ENCODE results near the gene PTK7. TPM values are rescaled to one million over a fixed set of nuclear protein-coding genes. Genes with fewer than 3 reads are reported as not detected.

The PTK7 gene
- total and polyA plus RNA-seq, 2 of the 8 experiments (the other 6 are each of a cell fraction or from before 2014, with no cell fraction given): 110 to 138 TPM

DNA sequence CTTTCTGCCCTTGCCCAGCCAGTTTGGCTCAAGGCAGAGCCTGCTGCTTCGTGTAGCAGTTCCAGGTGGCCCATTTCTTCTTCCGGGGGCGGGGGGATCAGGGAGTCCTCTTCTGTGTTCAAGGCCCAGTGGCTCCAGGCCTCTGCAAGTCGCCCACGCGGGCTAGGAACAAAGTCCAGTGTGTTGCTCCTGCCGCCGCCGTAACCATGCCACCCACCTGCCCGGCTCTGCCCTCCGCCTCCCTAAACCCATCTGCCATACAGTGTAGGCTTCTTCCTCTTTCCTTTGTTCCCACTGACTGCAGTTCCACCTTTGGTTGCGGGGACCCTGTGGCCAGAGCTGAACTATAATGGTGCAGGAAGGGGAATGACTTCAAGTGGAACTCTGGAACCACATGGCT lies 51.1 kb downstream of the PTK7 start:
- H3K18ac ChIP-seq (ENCODE audit: extremely low read depth, low read length): no peak overlapping the region
- no peaks in the 10 kb centered on the region for H3K27me3 ChIP-seq (replicated peaks in 1 of 4; ENCODE audit: control insufficient read depth in 3 of 4, extremely low read depth in 1 of 4, insufficient read depth in 3 of 4, low read length in 3 of 4)
- no peak overlapping the region for H3K4ac ChIP-seq (replicated peaks; ENCODE audit: insufficient read length, low read depth, low read length)
- H2BK12ac ChIP-seq (ENCODE audit: low read depth, low read length): no peak overlapping the region
- H3K4me1 ChIP-seq (replicated peaks in 1 of 4; ENCODE audit: control insufficient read depth in 3 of 4, insufficient read depth in 4 of 4, low read length in 3 of 4): peaks cover 5 to 23% (median 10%) of the 10 kb centered on the region in 4 experiments
- peaks cover 15% of the 10 kb centered on the region for H3K79me1 ChIP-seq (ENCODE audit: low read depth, low read length)
- H2BK5ac ChIP-seq (ENCODE audit: low read depth, low read length): 0 out of 2 replicates have a peak overlapping the region, but pooled peaks have one; percentile 52
- POLR2A ChIA-PET (ENCODE audit: partially characterized antibody): interaction anchor here (1.0 to 1.8 kb wide), 3 partner anchors 31 to 73 kb away, joined by 3 to 5 read pairs (median 4); partner anchors contain the start of gene PTK7
- no peak overlapping the region for H2BK20ac ChIP-seq (ENCODE audit: low read length)
- no peak overlapping the region for H3K23ac ChIP-seq (ENCODE audit: insufficient read length)
- no peak for FAIRE-seq
- no peak overlapping the region for H3K56ac ChIP-seq (replicated peaks; ENCODE audit: insufficient read length, low read depth, low read length)
- CTCF ChIA-PET (ENCODE audit: partially characterized antibody): interaction anchor here (0.6 to 3.1 kb wide), 6 partner anchors 11 to 163 kb away, joined by 3 to 15 read pairs (median 4); no protein-coding TSS in a partner anchor
- H3K4me3 ChIP-seq (ENCODE audit: extremely low read depth in 1 of 4, insufficient read depth in 2 of 4, low read depth in 3 of 4, low read length in 4 of 4): no peak overlapping the region
- H3K9ac ChIP-seq (replicated peaks in 1 of 4; ENCODE audit: extremely low read depth in 1 of 4, low read depth in 3 of 4, low read length in 3 of 4): no peak overlapping the region
- H2AFZ ChIP-seq (ENCODE audit: low read length): no peak overlapping the region
- H3K4me2 ChIP-seq (ENCODE audit: insufficient read depth in 1 of 2, low read depth in 2 of 2, low read length in 2 of 2): no peak overlapping the region
- H2BK15ac ChIP-seq (ENCODE audit: low read length): no peak overlapping the region
- no peak overlapping the region for H3K27ac ChIP-seq (ENCODE audit: low read depth, low read length)
- WGBS, 2 experiments (ENCODE audit: extremely low coverage in 1 of 2, insufficient coverage in 1 of 2, insufficient read length in 1 of 2, insufficient replicate concordance in 2 of 2, low coverage in 1 of 2, low lambda C conversion rate in 2 of 2, missing lambda C conversion rate in 1 of 2): 96% methylated on average over 12 of the region's 12 CpGs; no CpG with 5 or more reads in 1 of the 2 experiments
- no peak overlapping the region for H4K91ac ChIP-seq (replicated peaks; ENCODE audit: insufficient read length, low read length)
- H3K14ac ChIP-seq (ENCODE audit: insufficient read length): no peak overlapping the region
- no peak overlapping the region for H4K5ac ChIP-seq (ENCODE audit: insufficient read length, low read depth, low read length)
- peaks cover 9 to 21% of the 10 kb centered on the region in 2 experiments for H4K20me1 ChIP-seq (replicated peaks in 1 of 2; ENCODE audit: control insufficient read depth in 1 of 2, insufficient read depth in 2 of 2, low read length in 2 of 2)
- H4K8ac ChIP-seq (ENCODE audit: extremely low read depth, insufficient read depth, low read length): peak overlapping the region; percentile 41; the same call in 1 of the 2 replicates
- TF ChIP-seq POU5F1 (IDR thresholded peaks at IDR 0.05; ENCODE audit: low read depth, low read length): no peak
- TF ChIP-seq POLR2AphosphoS5 (IDR thresholded peaks at IDR 0.05; ENCODE audit: low read depth, low read length): no peak
- TF ChIP-seq CHD2 (IDR thresholded peaks at IDR 0.05; ENCODE audit: low read length): no peak
- TF ChIP-seq SP4 (IDR thresholded peaks at IDR 0.05; ENCODE audit: low read length): no peak
- H3K23me2 ChIP-seq (ENCODE audit: low read depth, low read length): no peaks in the 10 kb centered on the region
- peaks cover under 1 to 6% (median 3%) of the 10 kb centered on the region in 4 experiments; a peak in 4 of 8 replicates for H3K36me3 ChIP-seq (ENCODE audit: control insufficient read depth in 2 of 4, insufficient read depth in 4 of 4, low read length in 3 of 4)
- H3K79me2 ChIP-seq (ENCODE audit: control insufficient read depth in 1 of 2, insufficient read depth in 2 of 2, low read length in 2 of 2): peaks cover 0 to 46% of the 10 kb centered on the region in 2 experiments; a peak in 2 of 4 replicates
- no peak overlapping the region for H2AK5ac ChIP-seq (ENCODE audit: low read depth, low read length)
- no peak overlapping the region for H2BK120ac ChIP-seq (replicated peaks; ENCODE audit: low read depth, low read length)
- H3K9me3 ChIP-seq (ENCODE audit: insufficient read depth in 2 of 2, low read depth in 1 of 2, low read length in 1 of 2): no peaks in the 10 kb centered on the region
- no peak for DNase-seq (ENCODE audit: low read depth in 1 of 2, low spot score in 2 of 2)
